ENCODE data around the gene CDHR2.
A peak's percentile ranks its signal among the peaks of the same experiment; 100 is the strongest.
"Not testable (repeated sequence)": the region's sequence is repeated elsewhere in the genome, so short reads cannot be mapped to it uniquely, and the experiment has no call there.

CDHR2 gene

DNA sequence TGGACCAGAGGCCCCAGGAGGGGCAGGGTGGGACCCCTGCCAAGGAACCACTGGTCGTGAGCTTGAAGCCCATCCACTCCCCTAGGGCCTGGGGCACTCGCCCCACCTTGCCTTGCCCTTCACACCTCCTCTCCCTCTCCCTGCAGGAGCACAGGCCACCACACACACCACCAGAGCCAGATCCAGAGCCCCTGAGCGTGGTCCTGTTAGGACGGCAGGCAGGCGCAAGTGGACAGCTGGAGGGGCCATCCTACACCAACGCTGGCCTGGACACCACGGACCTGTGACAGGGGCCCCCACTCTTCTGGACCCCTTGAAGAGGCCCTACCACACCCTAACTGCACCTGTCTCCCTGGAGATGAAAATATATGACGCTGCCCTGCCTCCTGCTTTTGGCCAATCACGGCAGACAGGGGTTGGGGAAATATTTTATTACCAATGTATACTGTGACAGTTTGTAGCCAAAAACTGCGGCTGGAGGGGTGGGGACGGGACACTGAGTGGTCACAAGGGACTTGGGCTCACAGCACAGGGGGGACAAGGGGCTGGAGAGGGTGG, 46.3 kb downstream of the CDHR2 start:
- intact Hi-C loops (cut with micrococcal nuclease): no loop called here
- Mint-ChIP-seq H3K4me3 (no peak overlapping the region), H3K9me3 (no peaks in the 10 kb centered on the region), H3K27ac (no peak overlapping the region), H3K36me3 (ENCODE audit: low read depth) (no peaks in the 10 kb centered on the region), H3K4me1 (ENCODE audit: low read depth) (peaks cover 7% of the 10 kb centered on the region), H3K27me3 (peaks cover 46% of the 10 kb centered on the region)

DNA sequence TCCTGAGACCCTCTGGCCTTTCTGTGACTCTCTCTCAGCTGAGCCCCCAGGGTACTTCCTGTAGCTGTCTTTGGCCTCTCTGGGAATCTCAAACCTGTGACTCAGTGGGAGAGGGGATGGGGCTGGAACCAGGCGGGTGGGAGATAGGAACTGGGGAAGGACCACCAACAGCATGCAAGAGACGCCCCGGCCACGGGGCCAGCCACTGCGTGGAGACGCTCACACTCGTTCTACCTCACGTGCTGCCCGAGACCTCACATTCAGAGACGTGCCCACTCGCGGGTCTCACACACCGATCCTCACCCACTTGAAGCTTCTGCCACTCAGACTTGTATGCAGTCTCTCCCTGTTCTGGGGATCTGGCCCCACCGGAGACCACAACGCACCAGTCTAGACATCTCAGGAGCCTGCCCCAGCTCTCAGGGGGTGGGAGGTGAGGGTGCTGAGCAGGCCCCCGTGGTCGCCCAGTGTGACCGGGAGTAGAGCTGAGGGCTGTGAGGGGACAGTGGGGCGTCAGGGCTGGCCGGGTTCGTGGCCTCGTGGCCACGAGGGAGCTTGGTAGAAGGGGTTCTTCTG, 47.0 kb downstream of the CDHR2 start:
- no peak overlapping the region for H3K27ac Mint-ChIP-seq
- intact Hi-C loops (cut with micrococcal nuclease): no loop called here
- no peaks in the 10 kb centered on the region for H3K9me3 Mint-ChIP-seq

GRCh38 chr5:176596689-176597416, 47.7 kb downstream of the CDHR2 start:
- intact Hi-C loops (cut with micrococcal nuclease): no loop called here
- Mint-ChIP-seq H3K36me3 (ENCODE audit: low read depth) (no peaks in the 10 kb centered on the region), H3K27ac (no peak overlapping the region), H3K4me1 (ENCODE audit: low read depth) (peaks cover 7% of the 10 kb centered on the region), H3K27me3 (peaks cover 48% of the 10 kb centered on the region), H3K4me3 (peak overlapping the region; percentile 62), H3K9me3 (no peaks in the 10 kb centered on the region)

More for the DNA sequence above, 47.0 kb downstream of the CDHR2 start:
- peaks cover 7% of the 10 kb centered on the region for H3K4me1 Mint-ChIP-seq (ENCODE audit: low read depth)
- peaks cover 46% of the 10 kb centered on the region for H3K27me3 Mint-ChIP-seq
- peak overlapping the region; percentile 54 for H3K4me3 Mint-ChIP-seq
- H3K36me3 Mint-ChIP-seq (ENCODE audit: low read depth): no peaks in the 10 kb centered on the region

DNA sequence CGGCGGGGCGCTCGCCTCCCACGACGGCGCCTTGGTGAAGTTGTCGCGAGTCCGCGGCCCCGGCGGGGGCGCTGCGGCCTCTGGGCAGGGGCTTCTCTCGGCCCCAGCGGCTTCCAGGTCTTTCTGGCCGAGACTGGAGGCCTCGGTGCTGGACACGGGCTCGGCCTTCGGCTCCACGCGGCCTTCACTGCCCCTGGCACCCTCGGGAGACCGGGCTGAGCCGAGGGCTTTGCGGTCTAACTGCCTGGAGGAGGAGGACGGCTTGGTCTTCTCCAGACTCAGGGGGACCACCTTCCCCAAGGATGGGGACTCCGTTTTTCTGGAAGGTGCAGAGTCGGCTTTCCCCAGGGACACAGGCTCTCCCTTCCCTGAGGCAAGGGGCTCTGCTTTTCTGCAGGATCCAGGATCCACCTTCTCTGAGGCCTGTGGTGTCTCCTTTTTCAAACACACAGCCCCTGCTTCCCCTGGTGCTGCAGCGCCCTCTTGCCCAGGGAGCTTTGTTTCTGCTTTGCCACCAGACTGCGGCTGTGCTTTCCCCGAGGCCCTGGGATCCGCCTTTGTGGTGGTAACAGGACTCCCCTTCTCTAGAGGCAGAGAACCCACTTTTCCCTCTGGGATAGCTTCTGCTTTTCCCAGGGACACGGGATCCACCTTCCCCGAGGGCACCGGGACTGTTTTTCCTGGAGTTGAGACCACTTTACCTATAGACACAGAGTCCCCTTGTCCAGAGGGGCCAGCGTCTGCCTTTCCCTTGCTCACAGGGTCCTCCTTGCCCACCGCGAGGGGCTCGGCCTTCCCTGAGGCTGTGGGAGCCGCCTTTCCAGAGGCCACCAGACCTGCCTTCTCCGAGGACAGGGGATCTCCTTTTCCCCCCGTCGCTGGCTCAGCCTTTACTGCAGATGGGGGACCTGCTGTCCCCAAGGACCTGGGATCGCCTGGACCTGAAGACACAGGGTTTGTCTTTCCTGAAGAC, 48.6 kb downstream of the CDHR2 start:
- Mint-ChIP-seq H3K36me3 (ENCODE audit: low read depth) (no peaks in the 10 kb centered on the region), H3K9me3 (no peaks in the 10 kb centered on the region), H3K4me1 (ENCODE audit: low read depth) (peaks cover 7% of the 10 kb centered on the region), H3K27ac (no peak overlapping the region), H3K4me3 (no peak overlapping the region), H3K27me3 (peaks cover 54% of the 10 kb centered on the region)
- intact Hi-C loops (cut with micrococcal nuclease): no loop called here

- H3K36me3 Mint-ChIP-seq (ENCODE audit: low read depth); H3K4me1 Mint-ChIP-seq (ENCODE audit: low read depth); H3K27ac Mint-ChIP-seq; intact Hi-C loops (cut with micrococcal nuclease); H3K4me3 Mint-ChIP-seq; H3K9me3 Mint-ChIP-seq: not testable (repeated sequence)
- peaks cover 57% of the 10 kb centered on the region for H3K27me3 Mint-ChIP-seq
These were observed 50.7 kb downstream of the CDHR2 start for GRCh38 chr5:176599749-176600430.

- no peak overlapping the region for H3K27ac Mint-ChIP-seq
- no peaks in the 10 kb centered on the region for H3K36me3 Mint-ChIP-seq (ENCODE audit: low read depth)
- H3K4me1 Mint-ChIP-seq (ENCODE audit: low read depth): no peaks in the 10 kb centered on the region
- intact Hi-C loops (cut with micrococcal nuclease): no loop called here
- no peaks in the 10 kb centered on the region for H3K9me3 Mint-ChIP-seq
- H3K4me3 Mint-ChIP-seq: no peak overlapping the region
- peaks cover 44% of the 10 kb centered on the region for H3K27me3 Mint-ChIP-seq
These were observed 52.9 kb downstream of the CDHR2 start for GRCh38 chr5:176601901-176602482.

DNA sequence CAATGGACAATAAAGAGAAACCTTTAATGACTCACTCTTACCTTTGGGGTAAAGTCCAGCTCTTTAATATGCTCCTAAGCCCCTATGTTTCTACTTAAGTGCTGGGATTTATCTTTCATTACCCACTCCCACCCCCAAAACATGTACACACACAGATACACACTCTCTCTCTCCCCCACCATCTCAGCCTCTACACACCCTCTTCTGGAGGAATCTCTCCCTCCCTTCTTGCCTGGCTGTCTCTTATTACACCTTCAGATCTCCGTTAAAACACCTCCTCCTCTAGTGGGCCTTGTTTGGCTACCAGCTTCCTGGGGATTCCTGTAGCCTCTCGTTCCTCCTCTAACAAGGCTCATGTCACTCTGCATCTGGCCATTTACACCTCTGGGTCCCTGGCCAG, 53.9 kb downstream of the CDHR2 start:
- Mint-ChIP-seq H3K27me3 (peaks cover 44% of the 10 kb centered on the region), H3K4me1 (ENCODE audit: low read depth) (no peaks in the 10 kb centered on the region), H3K9me3 (no peaks in the 10 kb centered on the region), H3K4me3 (no peak overlapping the region), H3K27ac (no peak overlapping the region), H3K36me3 (ENCODE audit: low read depth) (no peaks in the 10 kb centered on the region)
- intact Hi-C loops (cut with micrococcal nuclease): no loop called here

DNA sequence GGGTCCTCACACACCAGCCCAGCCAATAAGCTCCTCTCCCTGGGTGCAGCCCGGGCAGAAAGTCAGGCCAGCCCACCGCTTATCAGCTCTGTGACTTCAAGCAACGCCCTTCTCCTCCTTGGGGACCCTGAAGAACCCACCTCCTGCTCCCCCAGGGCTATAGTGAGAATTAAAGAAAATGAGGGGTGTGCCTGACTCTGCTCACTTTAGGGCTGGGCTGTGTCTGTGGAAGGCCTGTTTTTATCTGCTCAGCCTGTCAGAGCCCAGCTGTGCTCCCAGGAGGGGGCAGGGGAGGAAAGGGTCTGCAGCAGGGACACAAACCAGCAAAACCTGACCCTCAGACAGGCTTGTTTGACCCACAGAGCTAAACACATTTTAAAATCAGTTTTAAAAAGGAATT, 56.9 kb downstream of the CDHR2 start:
- Mint-ChIP-seq H3K4me3 (no peak overlapping the region), H3K27ac (no peak overlapping the region), H3K27me3 (peaks cover 48% of the 10 kb centered on the region), H3K4me1 (ENCODE audit: low read depth) (peaks cover 8% of the 10 kb centered on the region), H3K9me3 (no peaks in the 10 kb centered on the region), H3K36me3 (ENCODE audit: low read depth) (no peaks in the 10 kb centered on the region)
- intact Hi-C loops (cut with micrococcal nuclease): no loop called here

DNA sequence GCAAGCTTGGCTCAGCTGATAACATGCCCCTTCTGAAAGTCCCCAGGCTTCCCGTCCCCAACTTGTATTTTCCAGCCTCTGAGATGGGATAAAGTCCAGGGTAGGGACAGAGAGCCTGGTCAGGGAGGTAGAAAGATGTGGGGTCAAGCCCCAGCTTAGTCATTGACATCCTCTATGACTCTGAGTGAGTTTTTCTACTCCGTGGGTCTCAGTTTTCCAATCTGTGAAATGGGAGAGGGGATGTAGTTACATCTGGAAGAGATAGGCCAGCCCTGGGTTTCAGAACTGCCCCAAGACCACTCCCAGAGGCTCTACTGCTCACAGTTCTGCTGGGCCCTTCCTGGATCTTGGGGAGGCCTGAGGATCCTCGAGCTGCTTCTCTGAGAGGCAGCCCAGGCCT, 57.7 kb downstream of the CDHR2 start:
- Mint-ChIP-seq H3K27me3 (peaks cover 53% of the 10 kb centered on the region), H3K9me3 (no peaks in the 10 kb centered on the region), H3K36me3 (ENCODE audit: low read depth) (no peaks in the 10 kb centered on the region), H3K4me1 (ENCODE audit: low read depth) (peaks cover 8% of the 10 kb centered on the region), H3K27ac (no peak overlapping the region), H3K4me3 (no peak overlapping the region)
- intact Hi-C loops (cut with micrococcal nuclease): no loop called here

- peaks cover 8% of the 10 kb centered on the region for H3K4me1 Mint-ChIP-seq (ENCODE audit: low read depth)
- intact Hi-C loops (cut with micrococcal nuclease): no loop called here
- H3K4me3 Mint-ChIP-seq: no peak overlapping the region
- H3K27me3 Mint-ChIP-seq: peaks cover 57% of the 10 kb centered on the region
- no peaks in the 10 kb centered on the region for H3K36me3 Mint-ChIP-seq (ENCODE audit: low read depth)
- H3K27ac Mint-ChIP-seq: no peak overlapping the region
- H3K9me3 Mint-ChIP-seq: no peaks in the 10 kb centered on the region
These were observed 59.1 kb downstream of the CDHR2 start for GRCh38 chr5:176608142-176608705.

GRCh38 chr5:176608937-176609723, 60.0 kb downstream of the CDHR2 start:
- Mint-ChIP-seq H3K4me3 (peak overlapping the region; percentile 81), H3K36me3 (ENCODE audit: low read depth) (no peaks in the 10 kb centered on the region), H3K27ac (no peak overlapping the region), H3K9me3 (no peaks in the 10 kb centered on the region), H3K4me1 (ENCODE audit: low read depth) (peaks cover 8% of the 10 kb centered on the region), H3K27me3 (peaks cover 56% of the 10 kb centered on the region)
- intact Hi-C loops (cut with micrococcal nuclease): no loop called here

DNA sequence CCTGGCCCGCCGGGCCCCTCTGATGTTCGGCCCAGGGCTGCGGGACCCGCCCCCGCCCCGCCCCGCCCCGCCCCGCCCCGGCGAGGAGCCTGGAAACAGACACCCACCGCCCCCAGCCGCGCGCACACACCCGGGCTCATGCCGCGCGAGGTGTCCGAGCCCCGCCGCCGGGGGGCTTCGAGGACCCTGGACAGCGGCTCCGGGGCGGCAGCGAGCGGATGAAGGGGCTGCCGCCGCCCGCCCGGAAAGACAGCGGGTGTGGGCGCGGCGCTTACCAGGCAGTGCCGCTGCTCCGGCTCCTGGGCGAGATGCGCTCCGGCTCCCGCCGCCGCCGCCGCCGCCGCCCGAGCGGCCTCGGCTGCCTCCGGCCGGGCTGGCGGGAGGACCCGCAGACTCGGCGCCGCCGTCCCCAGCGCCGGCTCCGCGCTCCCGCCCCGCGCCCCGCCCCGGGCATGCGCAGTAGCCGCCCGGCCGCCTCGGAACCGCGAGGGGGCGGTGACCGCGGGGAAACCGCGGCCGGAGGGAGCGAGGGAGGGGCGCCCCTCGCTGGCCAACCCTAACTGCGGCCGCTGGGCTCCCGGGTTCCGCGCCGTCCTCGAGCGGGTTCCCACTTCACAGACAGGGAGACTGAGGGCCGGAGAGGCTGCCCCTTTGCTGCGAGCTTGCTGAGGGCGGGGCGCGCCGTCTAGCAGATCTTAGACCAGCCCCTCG, 60.7 kb downstream of the CDHR2 start, which contains the start of gene GPRIN1:
GPRIN1 (minus strand) TSS at position 433 of the 711 bp plus-strand sequence. CDS start 10,322 bp downstream, outside the sequence.
- no peak within 1 kb of the TSS for H3K27ac Mint-ChIP-seq
- intact Hi-C loops (cut with micrococcal nuclease): no loop called here

More for the DNA sequence above, 60.7 kb downstream of the CDHR2 start, which contains the start of gene GPRIN1:
- no peaks in the 10 kb centered on the region for H3K36me3 Mint-ChIP-seq (ENCODE audit: low read depth)
- peaks cover 8% of the 10 kb centered on the region for H3K4me1 Mint-ChIP-seq (ENCODE audit: low read depth)
- no peaks in the 10 kb centered on the region for H3K9me3 Mint-ChIP-seq
- peak within 1 kb of the TSS; percentile 81 for H3K4me3 Mint-ChIP-seq
- H3K27me3 Mint-ChIP-seq: peaks cover 57% of the 10 kb centered on the region

Data from dendritic cell treated with granulocyte-macrophage colony-stimulating factor and Interleukin-4, amounts not matched to agents 40 ng/mL and 50 ng/mL, for 4 days (primary cell).